Kidney epithelial cell (primary cell): Measurements from ENCODE around the gene PES1. TPM values are rescaled to one million over a fixed set of nuclear protein-coding genes. Genes with fewer than 3 reads are reported as not detected.
"Not testable (repeated sequence)": the region's sequence is repeated elsewhere in the genome, so short reads cannot be mapped to it uniquely, and the experiment has no call there.

Experiments
- DNase-seq: peaks from one replicate; pipeline ENCODE4 v3.0.0-alpha.2; 2010; ENCODE audit warnings: low read depth
- H3K27me3 ChIP-seq: 2 replicates; pipeline ENCODE4 v1.6.0; 2011; ENCODE audit warnings: low read length; ENCODE audit not compliant: control insufficient read depth, insufficient read depth
- H3K36me3 ChIP-seq: 2 replicates; pipeline ENCODE4 v1.5.1; 2011; ENCODE audit warnings: low read length; ENCODE audit not compliant: control insufficient read depth, insufficient read depth
- H3K4me3 ChIP-seq: 2 replicates; pipeline ENCODE4 v1.5.1; 2011; ENCODE audit warnings: low read depth, mild to moderate bottlenecking, control low read depth, low read length
- total RNA-seq: library from RNA; depleted of rRNA; stranded (reverse); fragments of >200 nt; gene quantifications from 2 replicates; pipeline ENCODE4 v1.2.3, GENCODE V29; 2015
- TF ChIP-seq, protein P1 (sequence below): IDR thresholded peaks from 2 replicates; pipeline ENCODE4 v1.5.1; 2011; ENCODE audit warnings: mild to moderate bottlenecking, moderate library complexity, low read length, control low read depth, inconsistent platforms; ENCODE audit not compliant: insufficient read depth, poor library complexity, severe bottlenecking

The PES1 gene
- total RNA-seq, 1 donor from 2014 or later, result 93.9 TPM

DNA sequence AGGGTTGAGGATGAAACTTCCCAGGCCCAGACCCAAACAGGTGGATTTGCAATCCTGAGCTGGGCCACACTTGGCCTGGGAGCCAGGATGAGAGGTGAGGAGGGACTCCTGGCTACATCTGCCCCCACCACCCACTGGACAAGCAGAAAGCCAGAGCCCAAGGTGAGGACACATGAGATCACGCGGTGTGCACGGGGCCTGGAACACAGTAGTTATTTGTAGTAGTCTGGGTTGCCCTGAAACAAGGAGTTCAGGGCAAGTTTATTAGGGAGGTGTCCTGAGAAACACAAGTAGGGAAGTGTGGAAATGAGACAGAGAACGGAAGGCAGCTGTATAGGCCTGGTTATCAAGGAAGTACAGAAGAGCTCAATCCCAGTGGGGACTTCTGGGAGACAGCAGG is 44.5 kb downstream of the PES1 start:
- Histone ChIP-seq H3K36me3 (no peaks in the 10 kb centered on the region), H3K4me3 (no peak overlapping the region), H3K27me3 (no peaks in the 10 kb centered on the region)
- DNase-seq, result no peak
- TF ChIP-seq, protein P1, sequence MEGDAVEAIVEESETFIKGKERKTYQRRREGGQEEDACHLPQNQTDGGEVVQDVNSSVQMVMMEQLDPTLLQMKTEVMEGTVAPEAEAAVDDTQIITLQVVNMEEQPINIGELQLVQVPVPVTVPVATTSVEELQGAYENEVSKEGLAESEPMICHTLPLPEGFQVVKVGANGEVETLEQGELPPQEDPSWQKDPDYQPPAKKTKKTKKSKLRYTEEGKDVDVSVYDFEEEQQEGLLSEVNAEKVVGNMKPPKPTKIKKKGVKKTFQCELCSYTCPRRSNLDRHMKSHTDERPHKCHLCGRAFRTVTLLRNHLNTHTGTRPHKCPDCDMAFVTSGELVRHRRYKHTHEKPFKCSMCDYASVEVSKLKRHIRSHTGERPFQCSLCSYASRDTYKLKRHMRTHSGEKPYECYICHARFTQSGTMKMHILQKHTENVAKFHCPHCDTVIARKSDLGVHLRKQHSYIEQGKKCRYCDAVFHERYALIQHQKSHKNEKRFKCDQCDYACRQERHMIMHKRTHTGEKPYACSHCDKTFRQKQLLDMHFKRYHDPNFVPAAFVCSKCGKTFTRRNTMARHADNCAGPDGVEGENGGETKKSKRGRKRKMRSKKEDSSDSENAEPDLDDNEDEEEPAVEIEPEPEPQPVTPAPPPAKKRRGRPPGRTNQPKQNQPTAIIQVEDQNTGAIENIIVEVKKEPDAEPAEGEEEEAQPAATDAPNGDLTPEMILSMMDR, result no peak

DNA sequence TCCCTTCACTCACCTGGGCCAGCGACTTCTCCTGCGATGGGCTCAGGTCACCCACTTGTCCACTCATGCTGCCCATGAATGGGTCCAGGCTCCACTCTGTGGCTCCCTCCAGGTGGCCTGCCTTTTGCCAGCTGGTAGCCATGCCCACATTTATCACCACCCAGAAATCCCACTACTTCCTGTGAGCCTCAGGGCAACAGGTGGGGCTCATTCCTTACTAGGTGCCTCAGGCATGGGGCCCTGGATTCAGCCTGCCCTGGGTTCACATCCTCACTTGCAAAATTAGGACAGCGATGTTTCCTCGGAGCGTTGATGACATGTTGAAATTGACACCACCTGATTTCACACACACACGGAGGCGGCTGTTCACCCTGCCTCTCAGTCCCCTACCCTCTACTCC is 45.1 kb downstream of the PES1 start, which contains the start of gene SEC14L6:
TSS of gene SEC14L6 (minus strand) at position 126 of the 400 bp plus-strand sequence. CDS start at position 67, 59 bp downstream.
- Histone ChIP-seq H3K4me3 (no peak within 1 kb of the TSS), H3K27me3 (no peaks in the 10 kb centered on the region), H3K36me3 (no peaks in the 10 kb centered on the region)
- no peak for DNase-seq
- TF ChIP-seq, protein P1, result no peak

DNA sequence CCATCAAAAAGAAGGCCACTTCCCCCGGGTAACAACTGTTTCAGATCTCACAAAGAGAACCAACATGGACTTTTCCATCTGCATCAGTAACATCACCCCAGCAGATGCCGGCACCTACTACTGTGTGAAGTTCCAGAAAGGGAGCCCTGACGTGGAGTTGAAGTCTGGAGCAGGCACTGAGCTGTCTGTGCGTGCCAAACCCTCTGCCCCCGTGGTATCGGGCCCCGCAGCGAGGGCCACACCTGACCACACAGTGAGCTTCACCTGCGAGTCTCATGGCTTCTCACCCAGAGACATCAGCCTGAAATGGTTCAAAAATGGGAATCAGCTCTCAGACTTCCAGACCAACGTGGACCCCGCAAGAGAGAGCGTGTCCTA is 48.9 kb downstream of the PES1 start:
- H3K4me3 ChIP-seq, result peak overlapping the region; percentile 40
- H3K27me3 ChIP-seq, result no peaks in the 10 kb centered on the region
- DNase-seq, result no peak
- no peaks in the 10 kb centered on the region for H3K36me3 ChIP-seq
- TF ChIP-seq, protein P1, result no peak

DNA sequence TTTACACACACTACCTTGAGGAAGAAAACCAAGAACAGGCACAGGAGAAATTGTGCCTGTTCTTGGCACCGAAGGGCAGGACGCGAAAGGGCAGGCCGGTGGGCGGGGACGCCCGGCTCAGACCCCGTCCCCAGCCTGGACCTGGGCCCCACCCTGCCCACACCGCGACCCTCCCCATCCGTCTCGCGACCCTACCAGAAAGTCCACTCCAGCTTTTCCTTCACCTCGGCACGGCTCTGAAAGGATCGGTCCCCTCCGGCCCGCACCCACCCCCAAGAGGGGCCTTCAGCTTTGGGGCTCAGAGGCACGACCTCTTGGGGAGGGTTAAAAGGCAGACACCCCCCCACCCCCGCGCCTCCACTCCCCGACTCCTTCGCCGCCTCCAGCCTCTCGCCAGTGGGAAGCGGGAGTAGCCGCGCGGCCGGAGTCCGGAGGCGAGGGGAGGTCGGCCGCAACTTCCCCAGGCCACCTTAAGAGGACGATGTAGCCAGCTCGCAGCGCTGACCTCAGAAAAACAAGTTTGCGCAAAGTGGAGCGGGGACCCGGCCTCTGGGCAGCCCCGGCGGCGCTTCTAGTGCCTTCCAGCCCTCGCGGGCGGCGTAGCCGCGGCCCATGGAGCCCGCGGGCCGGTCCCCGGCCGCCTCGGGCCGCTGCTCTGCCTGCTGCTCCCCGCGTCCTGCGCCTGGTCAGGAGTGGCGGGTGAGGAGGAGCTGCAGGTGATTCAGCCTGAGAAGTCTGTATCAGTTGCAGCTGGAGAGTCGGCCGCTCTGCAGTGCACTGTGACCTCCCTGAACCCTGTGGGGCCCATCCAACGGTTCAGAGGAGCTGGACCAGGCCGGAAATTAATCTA is 49.5 kb downstream of the PES1 start:
- no peak for DNase-seq
- Histone ChIP-seq H3K36me3 (no peaks in the 10 kb centered on the region), H3K4me3 (peak overlapping the region; percentile 40), H3K27me3 (no peaks in the 10 kb centered on the region)
- TF ChIP-seq, protein P1, result no peak

DNA sequence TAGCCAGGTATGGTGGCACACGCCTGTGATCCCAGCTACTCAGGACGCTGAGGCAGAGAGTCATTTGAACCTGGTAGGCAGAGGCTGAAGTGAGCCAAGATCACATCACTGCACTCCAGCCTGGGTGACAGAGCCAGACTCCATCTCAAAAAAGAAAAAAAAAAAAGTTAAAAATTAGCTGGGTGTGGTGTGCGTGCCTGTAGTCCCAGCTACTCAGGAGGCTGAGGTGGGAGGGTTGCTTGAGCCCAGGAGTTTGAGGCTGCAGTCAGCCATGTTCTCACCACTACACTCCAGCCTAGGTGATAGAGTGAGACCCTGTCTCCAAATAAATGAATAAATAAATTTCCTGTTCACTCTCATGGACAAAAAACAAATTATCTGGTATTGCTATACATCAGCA is 50.2 kb downstream of the PES1 start:
- DNase-seq, result not testable (repeated sequence)
- H3K4me3 ChIP-seq, result peak overlapping the region; percentile 40

DNA sequence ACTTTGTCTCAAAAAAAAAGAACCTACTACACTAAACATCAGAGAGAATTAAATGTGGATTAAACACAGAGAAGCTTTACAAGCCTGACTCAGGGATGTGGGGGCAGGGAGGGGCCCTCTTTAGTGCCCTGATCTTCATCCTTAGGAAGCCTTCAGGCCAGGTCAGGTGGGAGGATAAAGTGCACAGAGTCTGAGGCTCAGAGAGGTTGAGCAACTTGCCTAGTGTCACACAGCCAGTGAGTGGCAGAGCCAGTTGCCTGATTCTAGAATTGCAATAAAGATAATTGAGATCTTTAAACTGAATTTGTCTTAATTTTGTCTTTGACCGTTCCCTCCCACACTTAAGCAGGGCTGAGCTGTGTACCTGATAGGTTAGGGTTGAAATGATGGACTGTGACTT is 52.3 kb downstream of the PES1 start:
- no peaks in the 10 kb centered on the region for H3K27me3 ChIP-seq
- no peak for DNase-seq
- TF ChIP-seq, protein P1, result no peak
- no peaks in the 10 kb centered on the region for H3K36me3 ChIP-seq
- H3K4me3 ChIP-seq, result no peak overlapping the region

More for the DNA sequence above, 50.2 kb downstream of the PES1 start:
- H3K27me3 ChIP-seq, H3K36me3 ChIP-seq: not testable (repeated sequence)
